Colonic mucosa (tissue), 4 donors: ENCODE results near the gene RAD51. TPM values are rescaled to one million over a fixed set of nuclear protein-coding genes. Genes with fewer than 3 reads are reported as not detected.
"Not testable (repeated sequence)": the region's sequence is repeated elsewhere in the genome, so short reads cannot be mapped to it uniquely, and the experiment has no call there.

Experiments
- DNase-seq: peaks from one replicate; pipeline ENCODE4 v3.0.0-alpha.2; 2020
- H3K27ac ChIP-seq: fragments of 200-600 bp; one replicate; pipeline ENCODE4 v1.8.0; 2021
- H3K27me3 ChIP-seq: fragments of 200-600 bp; one replicate; pipeline ENCODE4 v1.8.0; 2021
- H3K36me3 ChIP-seq: fragments of 200-600 bp; one replicate; pipeline ENCODE4 v1.8.0; 2021
- H3K4me1 ChIP-seq: fragments of 200-600 bp; one replicate; pipeline ENCODE4 v1.8.0; 2021; ENCODE audit warnings: mild to moderate bottlenecking
- H3K4me3 ChIP-seq: fragments of 200-600 bp; one replicate; pipeline ENCODE4 v1.8.0; 2021
- H3K9ac ChIP-seq, 2 donors: one replicate each; pipeline ENCODE4 v1.7.0; 2013; ENCODE audit warnings: control low read depth in 2 of 2, low read depth in 2 of 2, low read length in 2 of 2
- H3K9me3 ChIP-seq: fragments of 200-600 bp; one replicate; pipeline ENCODE4 v1.8.0; 2021
- CTCF ChIP-seq: fragments of 200-600 bp; IDR thresholded peaks from one replicate; pipeline ENCODE4 v1.8.0; 2022; ENCODE audit warnings: antibody characterized with exemption, mild to moderate bottlenecking
- intact Hi-C: fragments of 100-400 bp; cut with DNase I; formaldehyde crosslinking; loops from one replicate; pipeline ENCODE4 v1.14.1; 2022
- total RNA-seq, 2 donors: library from RNA; stranded (reverse); fragmentation: NEBNext Ultra II Directional in 1 of 2; extraction: Animal tissue kit (Norgen Biotek cat#: 25700) in 1 of 2; gene quantifications; one replicate each; pipeline ENCODE4 v1.2.1, GENCODE V29; 2021
- donor health status: healthy.
- donor health status: DM: no; HTN: no; CAD: no.
- donor health status: DM: no; HTN: no; CAD: no.

The RAD51 gene
- 10 to 100 TPM; 10.0 to 30.5 TPM for total RNA-seq

GRCh38 chr15:40694688-40695468 lies at the start of gene RAD51:
RAD51 (plus strand) TSS chr15:40695174; CDS start chr15:40698759, 3,585 bp downstream.
- intact Hi-C loops, result loop anchor here (10.0 kb wide), 1 partner anchor 200 kb away; the partner anchor contains the start of gene VPS18
- no peak for TF ChIP-seq CTCF

DNA sequence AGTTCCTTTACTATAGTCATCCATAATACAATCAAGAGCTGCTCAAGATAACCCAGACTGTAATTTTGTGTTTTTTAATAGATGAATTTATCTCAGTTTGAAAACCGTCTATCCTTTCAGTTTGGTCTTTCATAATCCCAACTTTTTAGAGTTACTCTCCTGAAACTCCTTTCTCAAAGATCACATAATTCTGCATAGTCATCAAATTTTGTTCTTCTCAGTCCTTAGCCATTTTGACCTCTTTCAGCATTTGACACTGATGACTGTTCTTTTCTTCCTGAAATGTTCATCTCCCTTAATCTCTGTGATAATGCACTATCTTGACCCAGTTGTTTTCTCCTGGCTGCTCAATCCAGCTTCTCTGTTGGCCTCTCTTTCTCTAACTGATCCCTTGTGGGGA lies 47.5 kb upstream of the RAD51 start:
- H3K27me3 ChIP-seq, result no peaks in the 10 kb centered on the region
- no peaks in the 10 kb centered on the region for H3K4me1 ChIP-seq
- H3K4me3 ChIP-seq, result no peak overlapping the region
- no peak for TF ChIP-seq CTCF
- no peak for DNase-seq
- no peaks in the 10 kb centered on the region for H3K36me3 ChIP-seq
- H3K9me3 ChIP-seq, result no peaks in the 10 kb centered on the region
- intact Hi-C loops, result no loop called here
- no peak overlapping the region for H3K9ac ChIP-seq
- H3K27ac ChIP-seq, result no peak overlapping the region

More at GRCh38 chr15:40694688-40695468, at the start of gene RAD51:
- Histone ChIP-seq H3K9me3 (no peaks in the 10 kb centered on the region), H3K36me3 (no peaks in the 10 kb centered on the region), H3K4me3 (peak within 1 kb of the TSS; percentile 73), H3K4me1 (peaks cover 5% of the 10 kb centered on the region), H3K27ac (peak within 1 kb of the TSS; percentile 100), H3K27me3 (no peaks in the 10 kb centered on the region), H3K9ac (peak within 1 kb of the TSS; percentile 87 to 95)
- DNase-seq, result peak; percentile 96

DNA sequence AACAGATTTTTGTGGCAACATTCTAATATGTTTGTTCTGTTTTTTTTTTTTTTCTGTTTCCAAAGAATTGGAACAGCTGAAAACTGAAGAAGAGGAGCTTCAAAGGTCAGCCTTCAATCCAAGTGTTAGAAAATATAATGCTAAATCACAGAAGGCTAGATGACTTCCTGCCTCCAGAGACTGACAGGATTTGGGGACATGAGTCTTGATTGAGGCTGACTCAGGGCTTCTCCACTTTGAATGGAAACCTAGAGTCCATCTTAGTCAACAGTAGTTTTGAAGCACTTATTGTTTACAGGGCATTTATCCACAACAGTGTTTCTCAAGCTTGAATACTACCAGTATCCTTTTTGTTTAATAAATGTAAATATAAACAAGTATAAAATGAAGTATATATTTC lies 44.5 kb upstream of the RAD51 start:
- Histone ChIP-seq H3K4me3 (no peak overlapping the region), H3K27ac (no peak overlapping the region), H3K4me1 (no peaks in the 10 kb centered on the region), H3K36me3 (no peaks in the 10 kb centered on the region), H3K9me3 (no peaks in the 10 kb centered on the region), H3K27me3 (no peaks in the 10 kb centered on the region), H3K9ac (no peak overlapping the region)
- intact Hi-C loops, result no loop called here
- no peak for TF ChIP-seq CTCF
- no peak for DNase-seq

DNA sequence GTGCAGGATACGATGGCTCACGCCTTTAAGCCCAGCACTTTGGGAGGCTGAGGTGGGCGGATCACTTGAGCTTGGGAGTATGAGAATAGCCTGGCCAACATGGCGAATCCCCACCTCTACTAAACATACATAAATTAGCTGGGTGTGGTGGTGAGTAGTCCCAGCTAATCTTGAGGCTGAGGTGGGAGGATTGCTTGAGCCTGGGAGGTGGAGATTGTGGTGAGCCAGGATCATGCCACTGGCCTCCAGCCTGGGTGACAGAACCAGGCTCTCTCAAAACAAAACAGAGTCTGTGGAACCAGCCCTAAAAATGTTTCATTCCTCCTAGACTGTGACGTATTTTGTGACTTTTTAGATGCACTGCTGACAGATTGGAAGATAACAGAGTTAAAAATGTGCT lies 34.3 kb upstream of the RAD51 start:
- no peak for TF ChIP-seq CTCF
- no peak overlapping the region for H3K9ac ChIP-seq
- intact Hi-C loops, result no loop called here

DNA sequence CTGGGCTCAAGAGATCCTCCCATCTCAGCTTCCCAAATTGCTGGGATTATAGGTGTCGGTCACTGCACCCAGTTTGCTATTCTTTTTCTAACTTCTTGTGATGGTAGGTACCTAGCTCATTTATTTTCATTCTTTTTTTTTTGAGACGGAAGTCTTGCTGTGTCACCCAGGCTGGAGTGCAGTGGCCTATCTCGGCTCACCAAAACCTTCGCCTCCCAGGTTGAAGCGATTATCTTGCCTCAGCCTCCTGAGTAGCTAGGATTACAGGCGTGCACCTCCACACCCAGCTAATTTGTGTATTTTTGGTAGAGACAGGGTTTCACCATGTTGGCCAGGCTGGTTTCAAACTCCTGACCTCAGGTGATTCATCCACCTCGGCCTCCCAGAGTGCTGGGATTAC lies 30.1 kb upstream of the RAD51 start:
- H3K27ac ChIP-seq, result no peak overlapping the region
- no peak for TF ChIP-seq CTCF
- H3K9me3 ChIP-seq, result no peaks in the 10 kb centered on the region
- intact Hi-C loops, result no loop called here
- H3K4me3 ChIP-seq, result no peak overlapping the region
- no peaks in the 10 kb centered on the region for H3K27me3 ChIP-seq
- no peaks in the 10 kb centered on the region for H3K4me1 ChIP-seq
- H3K36me3 ChIP-seq, result no peaks in the 10 kb centered on the region
- H3K9ac ChIP-seq, result no peak overlapping the region
- no peak for DNase-seq

More for the DNA sequence above, 34.3 kb upstream of the RAD51 start:
- H3K4me1 ChIP-seq, result no peaks in the 10 kb centered on the region
- no peaks in the 10 kb centered on the region for H3K36me3 ChIP-seq
- H3K27me3 ChIP-seq, result no peaks in the 10 kb centered on the region
- DNase-seq, result no peak
- H3K27ac ChIP-seq, result no peak overlapping the region
- H3K9me3 ChIP-seq, result no peaks in the 10 kb centered on the region
- no peak overlapping the region for H3K4me3 ChIP-seq

GRCh38 chr15:40676290-40676689 lies 18.7 kb upstream of the RAD51 start:
- H3K9ac ChIP-seq, intact Hi-C loops, DNase-seq, H3K27ac ChIP-seq, H3K4me3 ChIP-seq, H3K36me3 ChIP-seq, H3K9me3 ChIP-seq, H3K27me3 ChIP-seq, H3K4me1 ChIP-seq: not testable (repeated sequence)

DNA sequence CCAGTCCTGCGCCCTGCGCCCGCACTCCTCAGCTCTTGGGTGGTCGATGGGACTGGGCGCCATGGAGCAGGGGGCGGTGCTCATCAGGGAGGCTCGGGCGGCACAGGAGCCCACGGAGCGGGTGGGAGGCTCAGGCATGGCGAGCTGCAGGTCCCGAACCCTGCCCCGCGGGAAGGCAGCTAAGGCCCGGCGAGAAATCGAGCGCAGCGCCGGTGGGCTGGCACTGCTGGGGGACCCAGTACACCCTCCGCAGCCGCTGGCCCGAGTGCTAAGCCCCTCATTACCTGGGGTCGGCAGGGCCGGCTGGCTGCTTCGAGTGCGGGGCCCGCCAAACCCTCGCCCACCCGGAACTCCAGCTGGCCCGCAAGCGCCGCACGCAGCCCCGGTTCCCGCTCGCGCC lies 18.1 kb upstream of the RAD51 start:
- H3K27ac ChIP-seq, H3K4me3 ChIP-seq, intact Hi-C loops: not testable (repeated sequence)

More for the DNA sequence above, 18.1 kb upstream of the RAD51 start:
- DNase-seq, H3K4me1 ChIP-seq, H3K9ac ChIP-seq, H3K9me3 ChIP-seq, H3K27me3 ChIP-seq, H3K36me3 ChIP-seq: not testable (repeated sequence)
